Measurements from ENCODE around the gene GOLT1A.

GOLT1A gene

GRCh38 chr1:204216880-204217647, 3.3 kb upstream of the GOLT1A start:
- DNase-seq, result no peak

- DNase-seq, result no peak
Observed at GRCh38 chr1:204216236-204216635, 2.4 kb upstream of the GOLT1A start.

- DNase-seq, result no peak
Observed at GRCh38 chr1:204212715-204213114, 1.1 kb downstream of the GOLT1A start.

GRCh38 chr1:204211046-204211445, 2.7 kb downstream of the GOLT1A start:
- no peak for DNase-seq

GRCh38 chr1:204207136-204207616, 6.6 kb downstream of the GOLT1A start:
- DNase-seq, result no peak

GRCh38 chr1:204206121-204206520, 7.7 kb downstream of the GOLT1A start:
- no peak for DNase-seq

GRCh38 chr1:204205486-204205885, 8.3 kb downstream of the GOLT1A start:
- DNase-seq, result no peak

GRCh38 chr1:204204944-204205343, 8.8 kb downstream of the GOLT1A start:
- no peak for DNase-seq

GRCh38 chr1:204203206-204203767, 10.5 kb downstream of the GOLT1A start:
- DNase-seq, result no peak

GRCh38 chr1:204202481-204202880, 11.3 kb downstream of the GOLT1A start:
- no peak for DNase-seq

GRCh38 chr1:204201348-204202040, 12.3 kb downstream of the GOLT1A start:
- DNase-seq, result no peak

- no peak for DNase-seq
Observed at GRCh38 chr1:204199579-204199978, 14.2 kb downstream of the GOLT1A start.

- DNase-seq, result no peak
Observed at GRCh38 chr1:204198348-204199340, 15.1 kb downstream of the GOLT1A start.

GRCh38 chr1:204197068-204197467, 16.7 kb downstream of the GOLT1A start:
- DNase-seq, result no peak

GRCh38 chr1:204196068-204196795, 17.6 kb downstream of the GOLT1A start, which contains the start of gene KISS1:
KISS1 (minus strand) TSS chr1:204196491; CDS start chr1:204192876, 3,615 bp downstream.
- DNase-seq, result no peak

- no peak for DNase-seq
Observed at GRCh38 chr1:204194771-204195170, 19.0 kb downstream of the GOLT1A start.

GRCh38 chr1:204194080-204194479, 19.7 kb downstream of the GOLT1A start:
- no peak for DNase-seq

- DNase-seq, result no peak
Observed at GRCh38 chr1:204192589-204193352, 21.0 kb downstream of the GOLT1A start.

- DNase-seq, result no peak
Observed at GRCh38 chr1:204192046-204192445, 21.7 kb downstream of the GOLT1A start.

- DNase-seq, result no peak
Observed at GRCh38 chr1:204191456-204191855, 22.3 kb downstream of the GOLT1A start.

Measured in SIG-M5 (cell line).